GM18511 (cell line): ENCODE data around the gene IFNL1.
"Not testable (repeated sequence)": the region's sequence is repeated elsewhere in the genome, so short reads cannot be mapped to it uniquely, and the experiment has no call there.

ENCODE experiments used
- ATAC-seq: cut with Tn5 transposase; IDR thresholded peaks from one replicate; pipeline ENCODE4 v1.9.1; 2021; ENCODE audit warnings: mild to moderate bottlenecking, moderate library complexity; ENCODE audit not compliant: unreplicated experiment

Gene IFNL1

GRCh38 chr19:39328046-39328705 lies 32.0 kb downstream of the IFNL1 start:
- ATAC-seq, result no peak

DNA sequence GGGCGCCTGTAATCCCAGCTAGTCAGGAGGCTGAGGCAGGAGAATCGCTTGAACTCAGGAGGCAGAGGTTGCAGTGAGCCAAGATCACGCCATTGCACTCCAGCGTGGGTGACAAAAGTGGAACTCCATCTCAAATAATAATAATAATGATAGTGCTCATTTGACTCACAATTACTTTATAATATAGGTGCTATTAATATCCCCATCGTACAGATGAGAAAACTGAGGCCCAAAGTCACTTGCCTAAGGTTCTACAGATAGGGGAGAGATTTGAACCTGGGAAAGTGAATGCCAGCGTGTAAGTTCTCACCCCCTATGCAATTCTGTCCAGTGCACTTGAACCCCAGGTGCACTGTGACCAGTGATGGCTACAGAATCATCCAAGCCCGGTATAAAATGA lies 33.7 kb downstream of the IFNL1 start:
- ATAC-seq, result no peak

DNA sequence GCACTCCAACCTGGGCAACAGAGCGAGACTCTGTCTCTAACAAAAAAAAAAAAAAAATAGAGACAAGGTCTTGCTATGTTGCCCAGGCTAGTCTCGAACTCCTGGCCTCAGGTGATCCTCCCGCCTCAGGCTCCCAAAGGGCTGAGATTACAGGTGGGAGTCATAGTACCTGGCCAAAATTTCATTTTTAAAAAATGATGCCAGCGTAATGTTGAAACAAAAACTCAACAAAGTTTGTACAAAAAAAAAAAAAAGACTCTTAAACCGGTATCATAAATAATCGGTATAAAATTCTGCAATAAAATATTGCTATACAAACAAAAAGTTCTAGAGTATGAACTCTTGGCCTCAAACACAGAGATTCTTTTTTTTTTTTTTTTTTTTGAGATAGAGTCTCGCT lies 36.1 kb downstream of the IFNL1 start:
- ATAC-seq, result no peak

DNA sequence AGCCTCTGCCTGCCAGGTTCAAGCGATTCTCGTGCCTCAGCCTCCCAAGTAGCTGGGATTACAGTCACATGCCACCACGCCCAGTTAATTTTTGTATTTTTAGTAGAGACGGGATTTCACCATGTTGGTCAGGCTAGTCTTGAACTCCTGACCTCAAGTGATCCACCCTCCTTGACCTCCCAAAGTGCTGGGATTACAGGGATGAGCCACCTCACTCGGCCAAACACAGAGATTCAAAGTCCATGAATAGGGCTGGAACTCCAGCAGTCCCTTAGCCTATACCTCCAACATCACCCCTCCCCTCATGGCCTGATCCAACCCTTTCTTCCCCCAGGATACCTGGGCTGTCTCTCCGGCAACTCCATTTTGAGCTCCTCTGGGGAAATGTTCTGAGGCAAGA lies 36.5 kb downstream of the IFNL1 start:
- ATAC-seq, result not testable (repeated sequence)

GRCh38 chr19:39333507-39333906 lies 37.3 kb downstream of the IFNL1 start:
- no peak for ATAC-seq

- no peak for ATAC-seq
Measured at GRCh38 chr19:39334444-39334976, 38.3 kb downstream of the IFNL1 start.

DNA sequence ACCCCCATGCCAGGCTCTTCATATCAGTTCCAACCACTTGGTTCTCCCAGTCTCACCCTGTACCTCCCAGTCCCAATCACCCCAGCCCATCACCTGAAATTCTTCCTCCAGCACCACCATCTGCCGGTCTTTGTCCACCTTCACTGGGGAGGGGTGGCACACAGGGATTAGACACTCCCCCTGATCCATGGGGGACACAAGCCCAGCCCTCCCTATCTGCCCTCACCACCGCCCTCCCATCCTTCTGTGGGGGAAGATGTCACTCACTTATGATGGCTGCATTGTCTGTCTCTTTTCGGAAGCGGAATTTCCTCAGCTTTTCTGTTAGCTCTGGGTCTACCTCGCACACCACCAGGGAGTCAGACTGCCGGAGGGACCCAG lies 39.0 kb downstream of the IFNL1 start:
- peak; percentile 11 for ATAC-seq

- ATAC-seq, result no peak
Measured at GRCh38 chr19:39336483-39336882, 40.3 kb downstream of the IFNL1 start.

- ATAC-seq, result no peak
Measured at GRCh38 chr19:39339674-39340073, 43.5 kb downstream of the IFNL1 start.

GRCh38 chr19:39340156-39340555 lies 43.9 kb downstream of the IFNL1 start:
- ATAC-seq, result not testable (repeated sequence)

DNA sequence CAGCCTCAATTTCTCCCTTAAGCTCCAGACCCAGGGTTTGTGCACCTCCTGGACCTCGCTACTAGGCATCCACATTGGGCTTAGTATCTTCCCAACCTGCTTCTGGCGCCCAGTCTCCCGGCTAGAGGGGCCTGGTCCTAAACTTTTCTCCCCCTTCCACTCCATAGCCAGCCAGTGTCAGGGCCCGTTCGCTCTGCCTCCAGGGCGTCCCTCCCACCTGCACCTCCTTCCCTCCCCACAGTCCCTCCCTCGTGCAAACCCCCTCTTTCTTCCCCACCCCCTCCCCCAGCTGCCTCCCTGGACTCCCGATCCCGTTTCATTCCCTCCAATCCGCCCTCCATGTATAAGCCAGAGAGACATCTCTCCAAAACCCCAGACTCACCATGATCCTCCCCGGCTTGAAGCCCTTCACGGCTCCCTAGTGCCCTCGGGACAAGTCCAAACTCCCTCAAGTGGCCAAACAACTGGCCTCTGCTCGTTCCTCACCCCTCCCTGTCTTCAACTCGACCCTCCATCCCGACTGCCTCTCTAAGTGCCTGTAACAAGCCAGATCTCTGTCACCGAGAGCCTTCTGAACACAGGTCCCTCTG lies 45.0 kb downstream of the IFNL1 start:
- no peak for ATAC-seq

DNA sequence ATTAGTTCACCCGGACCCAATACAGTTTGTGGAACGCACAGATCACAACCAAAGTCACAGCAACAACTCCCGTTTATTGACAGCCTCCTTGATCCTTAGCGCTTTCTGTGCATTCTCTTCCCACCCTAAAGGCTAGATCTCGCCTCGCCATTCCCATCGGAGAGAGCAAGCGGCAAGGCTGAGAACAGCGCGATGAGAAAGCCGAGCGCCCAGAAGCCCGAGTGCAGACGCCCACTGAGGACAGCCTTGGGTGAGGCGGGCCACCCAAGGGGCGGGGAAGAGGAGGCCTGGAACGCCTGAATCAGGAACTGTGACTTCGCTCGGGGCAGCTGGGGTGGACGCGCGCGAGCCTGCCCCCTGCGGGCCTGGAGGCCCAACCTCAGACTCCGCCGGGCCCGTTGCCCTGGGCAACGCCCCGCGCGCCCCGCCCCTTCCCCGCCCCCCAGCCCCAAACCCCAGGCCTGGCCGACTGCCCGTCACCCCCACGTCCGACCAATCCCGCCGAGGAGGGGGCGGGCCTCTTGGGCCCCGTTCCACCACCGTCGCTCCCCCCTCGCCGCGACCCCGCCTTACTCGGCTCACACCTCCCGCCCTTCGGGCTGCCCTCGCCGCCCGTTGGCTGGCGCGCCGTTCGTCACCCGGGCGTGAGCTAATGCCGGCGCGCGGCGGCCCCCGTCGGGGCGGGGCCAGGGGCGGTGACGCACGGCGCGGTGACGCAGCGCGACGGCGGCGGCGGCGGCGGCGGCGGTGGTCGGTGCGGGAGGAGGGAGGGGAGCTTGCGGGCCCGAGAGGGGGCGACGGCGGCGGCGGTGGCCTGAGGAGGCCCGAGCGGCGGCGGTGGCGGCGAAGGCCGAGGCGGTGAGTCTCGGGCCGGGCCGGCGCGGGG lies 45.8 kb downstream of the IFNL1 start, which contains the start of gene SAMD4B:
SAMD4B (plus strand) TSS at position 703 of the 886 bp plus-strand sequence. CDS start 14,473 bp downstream, outside the sequence.
- peak; percentile 91 for ATAC-seq

GRCh38 chr19:39342647-39343305 lies 46.6 kb downstream of the IFNL1 start:
- no peak for ATAC-seq

GRCh38 chr19:39345956-39346355 lies 49.7 kb downstream of the IFNL1 start:
- ATAC-seq, result no peak

- no peak for ATAC-seq
Measured at GRCh38 chr19:39347332-39348164, 51.3 kb downstream of the IFNL1 start.
